ENCODE results near the gene CRLF1. TPM values are rescaled to one million over a fixed set of nuclear protein-coding genes. Genes with fewer than 3 reads are reported as not detected.

CRLF1 gene
- total RNA-seq, 2 donors from 2014 or later, result 10.4 to 10.5 TPM

DNA sequence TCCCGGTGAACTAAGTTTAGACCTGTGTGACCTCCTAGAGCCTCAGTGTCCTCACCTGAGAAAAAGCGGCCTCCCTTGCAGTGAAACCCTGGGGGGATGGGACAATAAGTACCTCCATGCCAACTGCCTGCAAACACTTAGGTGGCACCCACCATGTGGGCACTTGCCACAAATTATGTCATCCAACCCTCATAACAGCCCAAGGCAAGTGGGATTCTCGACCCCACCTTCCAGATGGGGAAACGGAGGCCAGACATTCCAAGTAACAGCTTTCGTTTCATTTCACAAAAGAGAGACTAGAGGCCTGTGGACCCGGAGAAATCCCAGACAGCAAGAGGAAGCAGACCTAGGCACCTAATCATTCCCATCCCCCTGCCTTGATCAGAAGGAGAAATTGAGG lies 11.1 kb downstream of the CRLF1 start:
- TF ChIP-seq, protein P1, sequence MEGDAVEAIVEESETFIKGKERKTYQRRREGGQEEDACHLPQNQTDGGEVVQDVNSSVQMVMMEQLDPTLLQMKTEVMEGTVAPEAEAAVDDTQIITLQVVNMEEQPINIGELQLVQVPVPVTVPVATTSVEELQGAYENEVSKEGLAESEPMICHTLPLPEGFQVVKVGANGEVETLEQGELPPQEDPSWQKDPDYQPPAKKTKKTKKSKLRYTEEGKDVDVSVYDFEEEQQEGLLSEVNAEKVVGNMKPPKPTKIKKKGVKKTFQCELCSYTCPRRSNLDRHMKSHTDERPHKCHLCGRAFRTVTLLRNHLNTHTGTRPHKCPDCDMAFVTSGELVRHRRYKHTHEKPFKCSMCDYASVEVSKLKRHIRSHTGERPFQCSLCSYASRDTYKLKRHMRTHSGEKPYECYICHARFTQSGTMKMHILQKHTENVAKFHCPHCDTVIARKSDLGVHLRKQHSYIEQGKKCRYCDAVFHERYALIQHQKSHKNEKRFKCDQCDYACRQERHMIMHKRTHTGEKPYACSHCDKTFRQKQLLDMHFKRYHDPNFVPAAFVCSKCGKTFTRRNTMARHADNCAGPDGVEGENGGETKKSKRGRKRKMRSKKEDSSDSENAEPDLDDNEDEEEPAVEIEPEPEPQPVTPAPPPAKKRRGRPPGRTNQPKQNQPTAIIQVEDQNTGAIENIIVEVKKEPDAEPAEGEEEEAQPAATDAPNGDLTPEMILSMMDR (conservative IDR thresholded peaks at IDR 0.05), result no peak
- 84 to 85% methylated on average over 2 to 6 of the region's 6 CpGs for WGBS, 2 experiments (ENCODE audit: insufficient coverage in 1 of 2, insufficient read length in 1 of 2)
- Mint-ChIP-seq H3K27ac (no peak overlapping the region), H3K36me3 (ENCODE audit: low read depth) (peaks cover 5% of the 10 kb centered on the region), H3K27me3 (ENCODE audit: insufficient read depth) (peaks cover 2% of the 10 kb centered on the region), H3K4me3 (no peak overlapping the region), H3K9me3 (no peaks in the 10 kb centered on the region), H3K4me1 (peaks cover 16% of the 10 kb centered on the region)
- Histone ChIP-seq H3K4me1 (ENCODE audit: control insufficient read depth, insufficient read depth, low read length) (peaks cover 3% of the 10 kb centered on the region), H3K4me3 (ENCODE audit: low read length) (no peak overlapping the region), H3K9ac (ENCODE audit: extremely low read depth, low read length, poor library complexity, severe bottlenecking) (no peak overlapping the region), H3K27ac (ENCODE audit: low read depth, low read length) (no peak overlapping the region), H3K27me3 (ENCODE audit: control insufficient read depth, insufficient read depth, low read length, poor library complexity, severe bottlenecking) (no peaks in the 10 kb centered on the region), H3K9me3 (ENCODE audit: control insufficient read depth, low read length) (no peaks in the 10 kb centered on the region), H3K36me3 (ENCODE audit: control insufficient read depth, insufficient read depth, low read length) (peaks cover 9% of the 10 kb centered on the region)
- no peak for DNase-seq

DNA sequence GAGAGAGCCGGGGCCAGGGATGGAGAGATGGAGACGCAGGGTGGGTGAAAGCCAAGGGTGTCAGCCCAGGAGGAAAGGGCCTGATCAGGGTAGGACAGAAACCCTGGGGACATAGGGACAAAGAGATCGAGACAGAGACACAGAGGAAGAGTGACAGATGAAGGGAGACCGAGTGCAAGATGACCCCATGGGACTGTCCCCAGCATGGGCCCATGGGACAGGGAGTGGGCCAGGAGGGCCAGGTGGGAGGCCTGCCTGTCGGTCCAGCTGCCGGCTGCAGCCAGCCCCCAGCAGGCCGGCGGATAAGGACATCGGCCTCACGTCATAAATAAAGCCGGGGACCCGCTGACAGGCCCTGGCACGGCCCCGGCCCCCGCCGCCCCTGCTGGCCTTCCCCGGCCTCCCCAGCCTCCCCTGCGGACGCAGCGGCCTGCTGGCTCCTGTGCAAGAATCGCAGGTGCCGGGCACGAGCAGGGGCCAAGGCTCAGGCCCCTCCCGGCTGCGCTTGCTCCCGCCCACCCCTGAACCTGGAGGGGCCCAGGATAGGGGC lies 11.7 kb downstream of the CRLF1 start:
- Mint-ChIP-seq H3K9me3 (no peaks in the 10 kb centered on the region), H3K27ac (peak overlapping the region; percentile 85), H3K4me1 (peaks cover 16% of the 10 kb centered on the region), H3K4me3 (peak overlapping the region; percentile 53), H3K27me3 (ENCODE audit: insufficient read depth) (peaks cover 2% of the 10 kb centered on the region), H3K36me3 (ENCODE audit: low read depth) (peaks cover 5% of the 10 kb centered on the region)
- H3K9me3 ChIP-seq (ENCODE audit: control insufficient read depth, low read length), result no peaks in the 10 kb centered on the region
- H3K27me3 ChIP-seq (ENCODE audit: control insufficient read depth, insufficient read depth, low read length, poor library complexity, severe bottlenecking), result no peaks in the 10 kb centered on the region
- no peak overlapping the region for H3K27ac ChIP-seq (ENCODE audit: low read depth, low read length)
- H3K36me3 ChIP-seq (ENCODE audit: control insufficient read depth, insufficient read depth, low read length), result peaks cover 9% of the 10 kb centered on the region
- peaks cover 3% of the 10 kb centered on the region for H3K4me1 ChIP-seq (ENCODE audit: control insufficient read depth, insufficient read depth, low read length)
- no peak overlapping the region for H3K9ac ChIP-seq (ENCODE audit: extremely low read depth, low read length, poor library complexity, severe bottlenecking)
- 58 to 67% methylated on average over 9 to 26 of the region's 26 CpGs for WGBS, 2 experiments (ENCODE audit: insufficient coverage in 1 of 2, insufficient read length in 1 of 2)
- peak overlapping the region; percentile 77 for H3K4me3 ChIP-seq (ENCODE audit: low read length)
- peak; percentile 65 for DNase-seq
- TF ChIP-seq, protein P1 (conservative IDR thresholded peaks at IDR 0.05), result no peak

DNA sequence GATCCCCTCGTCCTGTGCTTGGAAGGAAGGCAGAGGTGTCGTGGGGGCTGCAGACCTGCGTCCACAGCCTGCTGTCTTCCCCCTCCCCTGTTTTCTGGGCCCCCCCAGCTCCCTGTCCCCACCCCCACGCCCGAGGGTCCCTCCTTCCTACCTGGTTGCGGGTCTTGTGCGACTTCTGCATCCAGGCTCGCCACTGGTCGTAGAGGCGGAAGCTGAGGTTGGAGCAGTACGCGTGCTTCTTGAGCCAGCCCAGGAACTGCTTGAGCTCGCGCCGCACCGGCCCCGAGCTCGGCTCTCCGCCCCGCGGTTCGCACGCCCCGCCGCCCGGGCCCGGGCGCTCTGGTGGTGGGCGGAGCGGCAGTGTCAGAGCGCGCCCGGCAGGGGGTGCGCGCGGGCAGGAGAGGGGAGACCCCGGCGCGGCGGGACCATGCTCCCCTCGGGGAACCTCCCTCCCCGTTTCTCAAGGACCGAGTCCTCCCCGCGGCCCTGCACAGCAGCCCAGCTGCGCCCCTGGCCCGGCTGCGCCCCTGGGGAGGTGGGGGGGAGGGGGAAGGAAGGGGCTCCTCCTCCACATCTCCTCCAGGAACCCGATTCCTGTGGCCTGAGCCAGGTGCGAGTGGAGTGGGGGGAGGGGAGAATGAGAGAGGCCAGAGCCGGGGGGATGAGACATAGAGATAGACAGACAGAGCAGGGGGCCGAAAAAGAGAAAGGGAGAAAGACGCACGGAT lies 12.3 kb downstream of the CRLF1 start:
- H3K27me3 Mint-ChIP-seq (ENCODE audit: insufficient read depth), result peaks cover under 1% of the 10 kb centered on the region
- H3K4me3 Mint-ChIP-seq, result peak overlapping the region; percentile 53
- peak overlapping the region; percentile 59 for H3K9ac ChIP-seq (ENCODE audit: extremely low read depth, low read length, poor library complexity, severe bottlenecking)
- peak; percentile 92 for DNase-seq
- peaks cover 16% of the 10 kb centered on the region for H3K4me1 Mint-ChIP-seq
- H3K4me1 ChIP-seq (ENCODE audit: control insufficient read depth, insufficient read depth, low read length), result peaks cover 3% of the 10 kb centered on the region
- H3K27me3 ChIP-seq (ENCODE audit: control insufficient read depth, insufficient read depth, low read length, poor library complexity, severe bottlenecking), result no peaks in the 10 kb centered on the region
- peak overlapping the region; percentile 85 for H3K27ac Mint-ChIP-seq
- no peaks in the 10 kb centered on the region for H3K9me3 ChIP-seq (ENCODE audit: control insufficient read depth, low read length)
- H3K36me3 Mint-ChIP-seq (ENCODE audit: low read depth), result peaks cover 5% of the 10 kb centered on the region
- H3K4me3 ChIP-seq (ENCODE audit: low read length), result peak overlapping the region; percentile 77
- no peaks in the 10 kb centered on the region for H3K9me3 Mint-ChIP-seq
- H3K27ac ChIP-seq (ENCODE audit: low read depth, low read length), result no peak overlapping the region
- WGBS, 2 experiments (ENCODE audit: insufficient coverage in 1 of 2, insufficient read length in 1 of 2), result 2% methylated on average over 24 to 48 of the region's 54 CpGs
- peaks cover 9% of the 10 kb centered on the region for H3K36me3 ChIP-seq (ENCODE audit: control insufficient read depth, insufficient read depth, low read length)
- TF ChIP-seq, protein P1 (conservative IDR thresholded peaks at IDR 0.05), result peak; percentile 89
